RWPE1 (cell line): ENCODE results near the gene OSCAR.

Experiments
- CTCF ChIA-PET: fragments of 350-600 bp; sonication (Branson Sonifier 250); formaldehyde crosslinking; extraction: SDS; loops from one replicate; lab custom pipeline; 2021; lab: Yijun Ruan, JAX
- POLR2A ChIA-PET: fragments of 400-600 bp; formaldehyde crosslinking; extraction: SDS; loops from one replicate; lab custom pipeline; 2020; ENCODE audit warnings: antibody characterized with exemption; ENCODE audit not compliant: low non-redundant PET; lab: Yijun Ruan, JAX
- DNase-seq: peaks from one replicate; pipeline ENCODE4 v3.0.0; 2012; ENCODE audit warnings: low spot score
- H3K27ac ChIP-seq: fragments of 450-650 bp; 2 replicates; pipeline ENCODE4 v1.5.1; 2017
- CTCF ChIP-seq: fragments of 450-650 bp; conservative IDR thresholded peaks from 2 replicates; pipeline ENCODE4 v1.5.1; 2017; ENCODE audit warnings: low read depth, mild to moderate bottlenecking

OSCAR gene

DNA sequence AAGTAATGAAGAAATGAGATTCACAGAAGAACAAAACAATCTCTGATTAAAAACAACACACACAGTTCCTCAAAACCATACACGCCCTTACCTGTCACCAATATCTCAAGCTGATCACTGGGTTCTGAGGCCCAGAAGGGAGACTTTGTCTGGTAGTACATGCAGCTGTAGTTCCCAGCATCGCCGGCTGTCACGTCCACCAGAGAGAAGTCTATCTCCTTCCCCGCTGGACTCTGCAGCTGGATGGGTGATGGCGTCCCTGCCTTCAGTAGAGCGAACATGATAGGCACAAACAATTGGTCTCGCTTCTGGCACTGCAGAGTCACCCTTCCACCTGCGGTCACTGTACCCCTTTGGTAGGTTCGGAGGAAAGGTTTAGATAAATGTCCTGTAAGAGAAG lies 26.8 kb downstream of the OSCAR start:
- no peak for TF ChIP-seq CTCF
- CTCF ChIA-PET = interaction anchor here (0.6 kb wide), 1 partner anchor 49 kb away, joined by 3 read pairs; no protein-coding TSS in a partner anchor
- no peak overlapping the region for H3K27ac ChIP-seq
- POLR2A ChIA-PET = no interaction called here
- no peak for DNase-seq

GRCh38 chr19:54069470-54069869 lies 31.1 kb downstream of the OSCAR start:
- TF ChIP-seq CTCF = no peak
- ChIA-PET CTCF (no interaction called here), POLR2A (no interaction called here)
- no peak for DNase-seq
- no peak overlapping the region for H3K27ac ChIP-seq

DNA sequence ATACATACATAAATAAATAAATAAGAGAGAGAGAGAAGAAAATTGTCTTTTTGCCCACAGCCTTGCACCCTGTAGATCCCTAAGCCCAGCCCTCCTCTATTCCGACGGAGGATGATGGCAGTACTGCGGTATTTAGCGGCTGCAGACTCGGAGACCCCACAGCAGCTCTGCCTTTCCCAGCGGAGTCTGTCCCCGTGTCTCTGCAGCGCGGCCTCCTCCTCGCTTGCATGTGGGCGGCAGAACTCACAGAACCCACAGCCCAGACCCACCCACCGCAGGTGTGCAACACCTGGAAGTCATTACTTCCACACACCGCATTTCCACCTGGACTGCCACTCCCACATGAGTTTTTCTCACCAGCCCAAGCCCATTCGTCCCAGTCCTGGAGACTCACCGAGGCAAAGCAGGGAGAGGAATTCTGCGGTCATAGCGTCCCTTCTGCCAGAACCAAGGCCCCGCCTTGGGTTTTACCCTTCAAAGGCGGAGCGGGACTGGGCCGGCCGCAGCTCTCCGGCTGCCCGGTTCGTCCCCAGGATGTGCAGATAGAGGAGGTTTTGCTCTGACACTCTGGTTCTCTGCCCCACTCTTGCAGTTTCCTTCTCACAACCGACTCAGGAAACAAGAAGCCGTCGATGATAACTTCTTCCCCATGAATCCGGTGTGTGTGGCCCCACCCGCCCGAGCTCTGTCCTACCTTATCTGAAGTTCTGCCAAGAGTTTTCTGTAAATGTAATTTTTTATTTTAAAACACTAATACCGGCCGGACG lies 37.1 kb downstream of the OSCAR start, which contains the start of gene VSTM1:
TSS of gene VSTM1 (minus strand) at position 548 of the 767 bp plus-strand sequence. CDS start at position 428, 120 bp downstream.
- ChIA-PET POLR2A (no interaction called here), CTCF (no interaction called here)
- TF ChIP-seq CTCF = no peak
- DNase-seq = no peak
- no peak within 1 kb of the TSS for H3K27ac ChIP-seq

DNA sequence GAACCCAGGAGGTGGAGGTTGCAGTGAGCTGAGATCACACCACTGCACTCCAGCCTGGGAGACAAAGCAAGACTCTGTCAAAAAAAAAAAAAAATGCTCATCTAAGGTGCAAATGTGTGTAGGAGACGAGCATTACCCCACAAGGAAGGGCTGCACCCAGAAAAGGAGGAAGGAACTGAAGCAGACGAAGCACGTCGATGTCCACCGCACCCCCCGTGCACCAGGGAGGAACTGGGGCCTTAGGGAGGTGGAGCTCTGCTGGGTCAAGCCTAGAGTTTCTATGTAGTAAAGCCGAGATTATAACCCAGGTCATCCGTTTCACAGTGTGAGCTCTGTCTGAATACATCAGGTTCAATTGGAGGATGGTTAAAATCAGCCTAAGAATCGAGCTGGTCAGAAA lies 38.0 kb downstream of the OSCAR start:
- no peak overlapping the region for H3K27ac ChIP-seq
- ChIA-PET CTCF (interaction anchor here (0.7 kb wide), 1 partner anchor 254 kb away, joined by 5 read pairs; no protein-coding TSS in a partner anchor), POLR2A (no interaction called here)
- TF ChIP-seq CTCF = no peak
- DNase-seq = no peak

DNA sequence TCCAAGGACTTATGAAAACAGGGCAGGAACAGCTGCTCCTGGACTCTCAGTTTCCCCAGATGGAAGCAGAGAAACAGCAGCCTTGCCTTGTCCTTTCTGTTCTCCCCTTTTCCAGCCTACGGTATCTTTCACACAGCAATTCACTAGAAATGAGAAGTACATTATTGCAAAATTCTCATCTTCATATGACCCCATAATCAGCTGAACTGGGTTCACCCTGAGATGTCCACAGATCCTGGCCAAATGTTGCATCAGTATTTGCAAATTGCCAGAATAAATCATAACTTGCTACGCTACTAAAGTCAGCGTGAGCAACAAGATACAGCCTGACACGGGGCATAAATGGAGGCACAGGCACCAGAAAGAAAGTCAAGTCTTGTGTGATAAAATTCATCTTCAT lies 53.0 kb downstream of the OSCAR start:
- no peak overlapping the region for H3K27ac ChIP-seq
- no peak for DNase-seq
- TF ChIP-seq CTCF = no peak
- CTCF ChIA-PET = no interaction called here
- POLR2A ChIA-PET = no interaction called here

DNA sequence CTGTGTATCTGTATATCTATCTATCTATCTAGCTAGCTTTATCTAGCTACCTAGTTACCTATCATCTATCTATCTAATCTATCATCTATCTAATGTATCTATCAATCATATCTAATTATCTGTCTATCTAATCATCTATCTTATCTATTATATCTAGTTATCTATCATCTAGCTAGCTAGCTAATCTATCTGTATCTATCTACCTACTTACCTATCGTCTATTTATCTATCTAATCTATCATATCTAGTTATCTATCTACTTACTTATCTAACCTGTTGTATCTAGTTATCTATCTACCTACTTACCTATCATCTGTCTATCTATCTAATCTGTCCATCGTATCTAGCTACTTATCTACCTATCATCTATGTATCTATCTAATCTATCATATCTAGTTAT lies 54.8 kb downstream of the OSCAR start:
- ChIA-PET POLR2A (no interaction called here), CTCF (no interaction called here)
- no peak for DNase-seq
- H3K27ac ChIP-seq = no peak overlapping the region
- TF ChIP-seq CTCF = no peak
